ENCODE measurements around the gene CSTPP1.

DNA sequence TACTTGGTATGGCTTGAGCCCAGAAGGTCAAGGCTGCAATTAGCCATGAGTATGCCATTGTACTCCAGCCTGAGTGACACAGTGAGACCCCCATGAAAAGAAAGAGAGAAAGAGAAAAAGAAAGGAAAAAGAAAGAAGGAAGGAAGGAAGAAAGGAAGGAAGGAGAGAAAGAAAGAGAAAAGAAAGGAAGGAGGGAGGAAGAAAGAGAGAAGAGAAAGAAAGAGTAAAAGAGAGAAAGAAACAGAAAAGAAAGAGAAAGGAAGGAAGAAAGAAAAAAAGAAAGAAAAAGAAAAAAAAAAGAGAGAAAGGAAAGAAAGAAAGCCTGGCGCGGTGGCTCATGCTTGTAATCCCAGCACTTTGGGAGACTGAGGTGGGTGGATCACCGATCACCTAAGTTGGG is 77.5 kb downstream of the CSTPP1 start:
- no peak for TF ChIP-seq EZH2 (IDR thresholded peaks at IDR 0.05; ENCODE audit: insufficient read depth, low read length)
- TF ChIP-seq CTCF (IDR thresholded peaks at IDR 0.05; ENCODE audit: insufficient read depth, low read depth, low read length), result no peak
